ENCODE results near the gene PFAS.

DNA sequence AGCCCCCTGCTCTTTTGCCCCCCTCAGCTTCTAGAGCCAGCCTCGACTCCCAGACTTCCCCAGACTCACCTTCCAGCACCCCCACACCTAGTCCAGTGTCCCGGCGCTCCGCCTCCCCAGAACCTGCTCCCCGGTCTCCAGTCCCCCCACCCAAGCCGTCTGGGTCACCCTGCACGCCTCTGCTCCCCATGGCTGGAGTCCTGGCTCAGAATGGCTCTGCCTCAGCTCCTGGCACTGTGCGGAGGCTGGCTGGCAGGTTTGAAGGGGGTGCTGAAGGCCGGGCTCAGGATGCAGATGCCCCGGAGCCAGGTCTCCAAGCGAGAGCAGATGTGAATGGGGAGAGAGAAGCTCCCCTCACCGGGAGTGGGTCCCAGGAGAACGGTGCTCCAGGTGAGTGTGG lies 63.2 kb downstream of the PFAS start:
- no peak for TF ChIP-seq EZH2 (IDR thresholded peaks at IDR 0.05; ENCODE audit: borderline replicate concordance, low read length)
- TF ChIP-seq, protein P1, sequence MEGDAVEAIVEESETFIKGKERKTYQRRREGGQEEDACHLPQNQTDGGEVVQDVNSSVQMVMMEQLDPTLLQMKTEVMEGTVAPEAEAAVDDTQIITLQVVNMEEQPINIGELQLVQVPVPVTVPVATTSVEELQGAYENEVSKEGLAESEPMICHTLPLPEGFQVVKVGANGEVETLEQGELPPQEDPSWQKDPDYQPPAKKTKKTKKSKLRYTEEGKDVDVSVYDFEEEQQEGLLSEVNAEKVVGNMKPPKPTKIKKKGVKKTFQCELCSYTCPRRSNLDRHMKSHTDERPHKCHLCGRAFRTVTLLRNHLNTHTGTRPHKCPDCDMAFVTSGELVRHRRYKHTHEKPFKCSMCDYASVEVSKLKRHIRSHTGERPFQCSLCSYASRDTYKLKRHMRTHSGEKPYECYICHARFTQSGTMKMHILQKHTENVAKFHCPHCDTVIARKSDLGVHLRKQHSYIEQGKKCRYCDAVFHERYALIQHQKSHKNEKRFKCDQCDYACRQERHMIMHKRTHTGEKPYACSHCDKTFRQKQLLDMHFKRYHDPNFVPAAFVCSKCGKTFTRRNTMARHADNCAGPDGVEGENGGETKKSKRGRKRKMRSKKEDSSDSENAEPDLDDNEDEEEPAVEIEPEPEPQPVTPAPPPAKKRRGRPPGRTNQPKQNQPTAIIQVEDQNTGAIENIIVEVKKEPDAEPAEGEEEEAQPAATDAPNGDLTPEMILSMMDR (IDR thresholded peaks at IDR 0.05; ENCODE audit: low read length), result no peak
